Naive thymus-derived CD4-positive, alpha-beta T cell (primary cell): ENCODE data around the gene UPF2. TPM values are rescaled to one million over a fixed set of nuclear protein-coding genes. Genes with fewer than 3 reads are reported as not detected.

ENCODE experiments used
- ATAC-seq: fragments of 150-1000 bp; cut with Tn5 transposase; 2 replicates; pipeline ENCODE4 v1.10.0; 2021; ENCODE audit warnings: mild to moderate bottlenecking, moderate library complexity
- CTCF ChIA-PET: fragments of 350-600 bp; sonication (Branson Sonifier 250); formaldehyde crosslinking; loops from one replicate; lab custom pipeline; 2021; ENCODE audit warnings: antibody characterized with exemption; lab: Charles Lee
- POLR2A ChIA-PET: fragments of 350-600 bp; sonication (Branson Sonifier 250); formaldehyde crosslinking; loops from one replicate; lab custom pipeline; 2021; ENCODE audit warnings: antibody characterized with exemption, inconsistent platforms; lab: Charles Lee
- DNase-seq, 9 donors: peaks; one replicate each; pipeline versions ENCODE4 v3.0.0 to v3.0.0-alpha.2; 2020 to 2022; ENCODE audit warnings: mixed read lengths in 1 of 9
- H3K27ac ChIP-seq: one replicate; pipeline ENCODE4 v1.7.0; 2013; ENCODE audit warnings: mild to moderate bottlenecking, low read depth, low read length, moderate library complexity
- H3K27me3 ChIP-seq, 2 donors: one replicate each; pipeline ENCODE4 v1.7.0; 2013; ENCODE audit warnings: low read length in 2 of 2, mild to moderate bottlenecking in 2 of 2, moderate library complexity in 2 of 2; ENCODE audit not compliant: control insufficient read depth in 2 of 2, insufficient read depth in 2 of 2
- H3K36me3 ChIP-seq, 3 experiments: 1 replicate in 2 of 3; 2 replicates in 1 of 3; pipeline ENCODE4 v1.7.0; 2013; ENCODE audit warnings: low read length in 3 of 3, mild to moderate bottlenecking in 3 of 3, moderate library complexity in 1 of 3; ENCODE audit not compliant: insufficient read depth in 3 of 3, control insufficient read depth in 2 of 3
- H3K4me1 ChIP-seq, 2 donors: one replicate each; pipeline ENCODE4 v1.7.0; 2013; ENCODE audit warnings: low read length in 2 of 2, mild to moderate bottlenecking in 2 of 2, moderate library complexity in 1 of 2; ENCODE audit not compliant: control insufficient read depth in 2 of 2, insufficient read depth in 2 of 2
- H3K4me3 ChIP-seq: 2 replicates; pipeline ENCODE4 v1.7.0; 2013; ENCODE audit warnings: mild to moderate bottlenecking, low read length
- H3K9me3 ChIP-seq, 3 experiments: 1 replicate in 2 of 3; 2 replicates in 1 of 3; pipeline ENCODE4 v1.7.0; 2013; ENCODE audit warnings: low read length in 3 of 3; ENCODE audit not compliant: control insufficient read depth in 2 of 3
- H3K27ac Mint-ChIP-seq, 9 donors: one replicate each; pipeline ENCODE4 v1.8.0; 2020 to 2022; ENCODE audit warnings: mixed read lengths in 9 of 9, mild to moderate bottlenecking in 8 of 9, moderate library complexity in 5 of 9, inconsistent platforms in 2 of 9
- H3K27me3 Mint-ChIP-seq, 5 donors: one replicate each; pipeline ENCODE4 v1.8.0; 2021 to 2022; ENCODE audit warnings: mixed read lengths in 5 of 5, mild to moderate bottlenecking in 1 of 5
- H3K36me3 Mint-ChIP-seq, 5 donors: one replicate each; pipeline ENCODE4 v1.8.0; 2020 to 2022; ENCODE audit warnings: mixed read lengths in 5 of 5, mild to moderate bottlenecking in 3 of 5, inconsistent platforms in 1 of 5
- H3K4me1 Mint-ChIP-seq, 7 donors: one replicate each; pipeline ENCODE4 v1.8.0; 2020 to 2022; ENCODE audit warnings: mixed read lengths in 7 of 7, mild to moderate bottlenecking in 3 of 7, inconsistent platforms in 1 of 7
- H3K4me3 Mint-ChIP-seq, 10 donors: one replicate each; pipeline ENCODE4 v1.8.0; 2020 to 2022; ENCODE audit warnings: mild to moderate bottlenecking in 10 of 10, mixed read lengths in 10 of 10, moderate library complexity in 6 of 10, inconsistent platforms in 2 of 10
- H3K9me3 Mint-ChIP-seq, 11 donors: one replicate each; pipeline ENCODE4 v1.8.0; 2020 to 2022; ENCODE audit warnings: mixed read lengths in 11 of 11, mild to moderate bottlenecking in 4 of 11, inconsistent platforms in 1 of 11, moderate library complexity in 1 of 11
- intact Hi-C, 2 donors: fragments of 100-400 bp; cut with micrococcal nuclease; formaldehyde crosslinking; loops; one replicate each; pipeline ENCODE4 v1.15.1; 2023
- polyA plus RNA-seq, 2 donors: library from polyadenylated mRNA; unstranded; fragments of 300-500 nt; fragmentation: Illumina TruSeq; gene quantifications; one replicate each; pipeline ENCODE4 v1.2.3, GENCODE V29; 2021
- total RNA-seq, 6 experiments: library from RNA in 5 of 6; stranded (reverse) in 5 of 6; gene quantifications; 1 replicate in 5 of 6; 2 replicates in 1 of 6; pipeline ENCODE4 v1.2.3 and lab custom pipeline; 2021 to 2026

The UPF2 gene
- total and polyA plus RNA-seq, 7 experiments from 2014 or later: 9.0 to 40.5 (median 29.5) TPM

DNA sequence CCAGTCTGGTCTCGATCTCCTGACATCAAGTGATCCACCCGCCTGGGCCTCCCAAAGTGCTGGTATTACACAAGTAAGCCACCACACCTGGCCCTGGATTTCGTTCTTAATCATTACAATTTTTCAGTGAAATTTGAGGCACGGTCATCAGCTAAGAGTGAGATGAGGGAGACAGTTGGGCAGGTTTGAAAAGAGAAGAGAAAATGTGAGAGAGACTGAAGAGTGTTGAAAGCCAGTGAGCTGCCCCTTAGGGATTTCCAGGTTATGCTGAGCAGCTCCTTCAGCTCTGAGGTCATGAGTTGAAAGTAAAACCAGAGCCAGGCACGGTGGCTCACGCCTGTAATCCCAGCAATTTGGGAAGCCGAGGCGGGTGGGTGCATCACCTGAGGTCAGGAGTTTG, 5.9 kb upstream of the UPF2 start:
- no peaks in the 10 kb centered on the region for H3K27me3 ChIP-seq
- Mint-ChIP-seq H3K36me3 (peaks cover 0 to 4% (median 0%) of the 10 kb centered on the region in 5 donors), H3K9me3 (no peaks in the 10 kb centered on the region), H3K4me3 (no peak overlapping the region), H3K27ac (no peak overlapping the region), H3K27me3 (peaks cover 0 to 3% (median 0%) of the 10 kb centered on the region in 5 donors), H3K4me1 (peaks cover 0 to 7% (median 0%) of the 10 kb centered on the region in 7 donors)
- CTCF ChIA-PET: no interaction called here
- H3K9me3 ChIP-seq: no peaks in the 10 kb centered on the region
- no peaks in the 10 kb centered on the region for H3K36me3 ChIP-seq
- DNase-seq (no peak), ATAC-seq (no peak)
- POLR2A ChIA-PET: no interaction called here
- intact Hi-C loops: loop anchor here (10.0 kb wide), 4 partner anchors 296 to 1256 kb away; partner anchors contain the start of genes CAMK1D (in 1 of the 2) and PHYH (in 1 of the 2)
- peaks cover 0 to 4% of the 10 kb centered on the region in 2 donors for H3K4me1 ChIP-seq
- no peak overlapping the region for H3K4me3 ChIP-seq
- H3K27ac ChIP-seq: no peak overlapping the region

- no peak overlapping the region for H3K4me3 ChIP-seq
- CTCF ChIA-PET: no interaction called here
- Mint-ChIP-seq H3K27ac (no peak overlapping the region), H3K4me1 (peaks cover 6 to 23% (median 21%) of the 10 kb centered on the region in 7 donors), H3K9me3 (peaks cover 0 to 2% (median 0%) of the 10 kb centered on the region in 11 donors), H3K27me3 (peaks cover 0 to 3% (median 0%) of the 10 kb centered on the region in 5 donors), H3K36me3 (peaks cover 0 to 4% (median 0%) of the 10 kb centered on the region in 5 donors), H3K4me3 (peak overlapping the region in 2 of 10 donors; percentile 6 to 12)
- peaks cover 0 to 8% (median 0%) of the 10 kb centered on the region in 3 experiments for H3K36me3 ChIP-seq
- DNase-seq (no peak), ATAC-seq (no peak)
- POLR2A ChIA-PET: interaction anchor here (1.1 kb wide), 1 partner anchor 82 kb away, joined by 3 read pairs; no protein-coding TSS in a partner anchor
- intact Hi-C loops: loop anchor here (10.0 kb wide), 4 partner anchors 299 to 1259 kb away; partner anchors contain the start of genes CAMK1D (in 1 of the 2) and PHYH (in 1 of the 2)
- peaks cover 7 to 12% of the 10 kb centered on the region in 2 donors for H3K4me1 ChIP-seq
- H3K27ac ChIP-seq: no peak overlapping the region
- no peaks in the 10 kb centered on the region for H3K9me3 ChIP-seq
- no peaks in the 10 kb centered on the region for H3K27me3 ChIP-seq
These were observed 3.0 kb upstream of the UPF2 start for GRCh38 chr10:12045596-12045995.

GRCh38 chr10:12042409-12042796, 206 bp downstream of the UPF2 start:
- peaks cover 10 to 16% of the 10 kb centered on the region in 2 donors for H3K4me1 ChIP-seq
- CTCF ChIA-PET: interaction anchor here (1.3 to 2.2 kb wide), 2 partner anchors 56 to 154 kb away, joined by 3 to 6 read pairs; partner anchors contain the start of genes CDC123 and NUDT5
- H3K27me3 Mint-ChIP-seq: peaks cover 0 to 3% (median 0%) of the 10 kb centered on the region in 5 donors
- H3K4me3 Mint-ChIP-seq: peak overlapping the region; percentile 87 to 100 (median 95)
- H3K27ac Mint-ChIP-seq: peak overlapping the region; percentile 91 to 100 (median 99)
- no peaks in the 10 kb centered on the region for H3K27me3 ChIP-seq
- peaks cover 0 to 4% (median 0%) of the 10 kb centered on the region in 5 donors for H3K36me3 Mint-ChIP-seq
- peaks cover 16 to 52% (median 44%) of the 10 kb centered on the region in 7 donors for H3K4me1 Mint-ChIP-seq
- POLR2A ChIA-PET: interaction anchor here (0.7 to 2.1 kb wide), 8 partner anchors 9 to 153 kb away, joined by 3 to 16 read pairs (median 6); partner anchors contain the start of genes CDC123, DHTKD1 and NUDT5
- peak in 4 of 9 donors; percentile 32 to 75 (median 51) for DNase-seq
- H3K9me3 ChIP-seq: no peaks in the 10 kb centered on the region
- intact Hi-C loops: loop anchor here (1.0 to 10.0 kb wide), 7 partner anchors 56 to 1262 kb away; partner anchors contain the start of genes CAMK1D (in 2 of the 2) and PHYH (in 1 of the 2)
- H3K27ac ChIP-seq: peak overlapping the region; percentile 92
- peaks cover 0 to 8% (median 0%) of the 10 kb centered on the region in 3 experiments for H3K36me3 ChIP-seq
- peaks cover 0 to 2% (median 0%) of the 10 kb centered on the region in 11 donors for H3K9me3 Mint-ChIP-seq
- ATAC-seq: peak; percentile 4
- peak overlapping the region; percentile 83 for H3K4me3 ChIP-seq

GRCh38 chr10:12041766-12042408, 722 bp downstream of the UPF2 start:
- H3K27me3 ChIP-seq: no peaks in the 10 kb centered on the region
- no peaks in the 10 kb centered on the region for H3K9me3 ChIP-seq
- ATAC-seq (no peak), DNase-seq (peak in 8 of 9 donors; percentile 4 to 44 (median 14))
- ChIA-PET POLR2A (interaction anchor here (0.5 to 2.1 kb wide), 8 partner anchors 9 to 154 kb away, joined by 3 to 16 read pairs (median 7); partner anchors contain the start of genes CDC123, DHTKD1 and NUDT5), CTCF (interaction anchor here (0.7 to 2.2 kb wide), 3 partner anchors 31 to 154 kb away, joined by 3 to 6 read pairs (median 3); partner anchors contain the start of genes CDC123 and NUDT5)
- H3K4me1 ChIP-seq: peaks cover 10 to 16% of the 10 kb centered on the region in 2 donors
- peak overlapping the region; percentile 92 for H3K27ac ChIP-seq
- intact Hi-C loops: loop anchor here (1.0 to 10.0 kb wide), 8 partner anchors 15 to 1263 kb away; partner anchors contain the start of genes CAMK1D (in 2 of the 2) and PHYH (in 1 of the 2)
- peak overlapping the region; percentile 83 for H3K4me3 ChIP-seq
- Mint-ChIP-seq H3K4me1 (peaks cover 16 to 52% (median 44%) of the 10 kb centered on the region in 7 donors), H3K36me3 (peaks cover 0 to 3% (median 0%) of the 10 kb centered on the region in 5 donors), H3K27me3 (peaks cover 0 to 3% (median 0%) of the 10 kb centered on the region in 5 donors), H3K27ac (peak overlapping the region; percentile 85 to 100 (median 98)), H3K9me3 (peaks cover 0 to 2% (median 0%) of the 10 kb centered on the region in 11 donors), H3K4me3 (peak overlapping the region; percentile 87 to 100 (median 95))
- peaks cover 0 to 8% (median 0%) of the 10 kb centered on the region in 3 experiments for H3K36me3 ChIP-seq

DNA sequence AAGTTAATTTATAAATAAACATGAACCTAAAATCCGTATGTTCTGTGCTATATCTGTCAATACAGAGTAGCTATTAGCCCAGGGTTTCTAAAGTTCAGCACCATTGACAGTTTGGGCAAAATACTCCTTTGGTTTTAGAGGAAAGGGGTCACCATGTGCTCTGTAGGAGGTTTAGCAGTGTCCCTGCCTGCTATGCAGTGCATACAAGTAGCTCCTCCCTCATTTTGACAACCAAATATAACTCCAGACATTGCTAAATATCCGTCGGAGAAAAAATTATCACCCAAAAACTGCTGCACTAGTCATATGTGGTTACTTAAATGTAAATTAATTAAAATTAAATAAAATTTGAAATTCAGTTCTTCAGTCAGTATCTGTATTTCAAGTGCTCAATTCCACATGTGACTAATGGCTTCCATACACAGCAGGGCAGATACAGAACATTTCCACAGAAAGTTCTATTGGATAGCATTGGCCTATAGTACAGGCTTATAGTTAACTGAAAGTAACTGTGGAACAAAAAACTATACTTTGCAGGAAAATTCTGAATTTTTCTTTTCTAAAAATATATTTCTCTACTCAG, 6.4 kb downstream of the UPF2 start:
- H3K27ac Mint-ChIP-seq: no peak overlapping the region
- H3K27ac ChIP-seq: no peak overlapping the region
- no peak for ATAC-seq
- peaks cover 16 to 63% (median 51%) of the 10 kb centered on the region in 7 donors for H3K4me1 Mint-ChIP-seq
- H3K36me3 ChIP-seq: peaks cover 0 to 28% (median 4%) of the 10 kb centered on the region in 3 experiments
- no peaks in the 10 kb centered on the region for H3K9me3 ChIP-seq
- DNase-seq: no peak
- no peaks in the 10 kb centered on the region for H3K27me3 Mint-ChIP-seq
- peaks cover 5 to 31% (median 17%) of the 10 kb centered on the region in 5 donors for H3K36me3 Mint-ChIP-seq
- peaks cover 4 to 10% of the 10 kb centered on the region in 2 donors for H3K4me1 ChIP-seq
- ChIA-PET CTCF (no interaction called here), POLR2A (no interaction called here)
- no peaks in the 10 kb centered on the region for H3K9me3 Mint-ChIP-seq
- intact Hi-C loops: no loop called here
- H3K4me3 Mint-ChIP-seq: no peak overlapping the region
- no peak overlapping the region for H3K4me3 ChIP-seq
- no peaks in the 10 kb centered on the region for H3K27me3 ChIP-seq

DNA sequence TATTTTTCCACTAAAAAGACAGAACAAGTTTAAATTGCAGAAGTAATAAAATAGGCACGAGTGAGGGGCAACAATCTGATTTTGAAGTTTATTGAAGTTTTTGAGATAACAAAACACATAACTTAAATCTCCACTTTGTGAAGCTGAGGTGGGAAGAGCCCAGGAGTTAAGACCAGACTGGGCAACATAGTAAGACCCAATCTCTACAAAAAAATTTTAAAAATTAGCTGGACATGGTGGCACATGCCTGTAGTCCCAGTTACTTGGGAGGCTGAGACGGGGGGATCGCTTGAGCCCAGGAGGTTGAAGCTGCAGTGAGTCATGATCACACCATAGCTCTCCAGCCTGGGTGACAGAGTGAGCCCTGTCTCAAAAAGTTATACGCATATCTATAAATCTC, 11.2 kb downstream of the UPF2 start:
- intact Hi-C loops: no loop called here
- no peaks in the 10 kb centered on the region for H3K4me1 ChIP-seq
- DNase-seq: no peak
- no peaks in the 10 kb centered on the region for H3K9me3 ChIP-seq
- no peaks in the 10 kb centered on the region for H3K9me3 Mint-ChIP-seq
- H3K4me1 Mint-ChIP-seq: peaks cover 12 to 62% (median 49%) of the 10 kb centered on the region in 7 donors
- H3K27me3 Mint-ChIP-seq: no peaks in the 10 kb centered on the region
- peaks cover 0 to 56% (median 9%) of the 10 kb centered on the region in 3 experiments for H3K36me3 ChIP-seq
- POLR2A ChIA-PET: interaction anchor here (0.6 kb wide), 1 partner anchor 10 kb away, joined by 4 read pairs; no protein-coding TSS in a partner anchor
- peaks cover 15 to 56% (median 37%) of the 10 kb centered on the region in 5 donors for H3K36me3 Mint-ChIP-seq
- H3K27ac Mint-ChIP-seq: peak overlapping the region in 2 of 9 donors; percentile 8 to 53
- no peak for ATAC-seq
- no peak overlapping the region for H3K27ac ChIP-seq
- H3K27me3 ChIP-seq: no peaks in the 10 kb centered on the region
- H3K4me3 Mint-ChIP-seq: no peak overlapping the region
- CTCF ChIA-PET: no interaction called here
- no peak overlapping the region for H3K4me3 ChIP-seq
